GM23248 (cell line): ENCODE results near the gene HIF1AN. TPM values are rescaled to one million over a fixed set of nuclear protein-coding genes. Genes with fewer than 3 reads are reported as not detected.

Experiments
- DNase-seq: peaks from one replicate; pipeline ENCODE4 v3.0.0-alpha.2; 2015
- H2AFZ ChIP-seq: fragments of 200-600 bp; sonication (generic); 2 replicates; pipeline ENCODE4 v1.6.1; 2016; ENCODE audit warnings: antibody characterized with exemption
- H3F3A ChIP-seq: fragments of 200-600 bp; sonication (generic); 2 replicates; pipeline ENCODE4 v1.6.1; 2016; ENCODE audit warnings: mild to moderate bottlenecking, antibody characterized with exemption, mixed run types; ENCODE audit not compliant: insufficient read depth
- H3K27ac ChIP-seq: fragments of 200-600 bp; sonication (generic); 2 replicates; pipeline ENCODE4 v1.5.1; 2016; ENCODE audit warnings: mild to moderate bottlenecking
- H3K27me3 ChIP-seq: fragments of 200-600 bp; sonication (generic); replicated peaks from 2 replicates; pipeline ENCODE4 v1.6.1; 2016; ENCODE audit warnings: mild to moderate bottlenecking; ENCODE audit not compliant: insufficient read depth
- H3K36me3 ChIP-seq: fragments of 200-600 bp; sonication (generic); 2 replicates; pipeline ENCODE4 v1.6.1; 2016; ENCODE audit warnings: low read depth, mild to moderate bottlenecking
- H3K4me1 ChIP-seq: fragments of 200-600 bp; sonication (generic); 2 replicates; pipeline ENCODE4 v1.6.1; 2016; ENCODE audit warnings: mild to moderate bottlenecking; ENCODE audit not compliant: insufficient read depth
- H3K4me2 ChIP-seq: fragments of 200-600 bp; sonication (generic); one replicate; pipeline ENCODE4 v1.6.1; 2016; ENCODE audit warnings: mild to moderate bottlenecking; ENCODE audit not compliant: unreplicated experiment
- H3K4me3 ChIP-seq: fragments of 200-600 bp; sonication (generic); 2 replicates; pipeline ENCODE4 v1.5.1; 2016; ENCODE audit warnings: mild to moderate bottlenecking
- H3K79me2 ChIP-seq: fragments of 200-600 bp; sonication (generic); 2 replicates; pipeline ENCODE4 v1.6.1; 2016; ENCODE audit warnings: mild to moderate bottlenecking; ENCODE audit not compliant: insufficient read depth
- H3K9ac ChIP-seq: fragments of 200-600 bp; sonication (generic); 2 replicates; pipeline ENCODE4 v1.6.1; 2016; ENCODE audit warnings: mild to moderate bottlenecking
- H3K9me2 ChIP-seq: fragments of 200-600 bp; sonication (generic); 2 replicates; pipeline ENCODE4 v1.6.1; 2016; ENCODE audit warnings: mixed run types, mild to moderate bottlenecking, moderate library complexity; ENCODE audit not compliant: insufficient read depth
- H3K9me3 ChIP-seq: fragments of 200-600 bp; sonication (generic); one replicate; pipeline ENCODE4 v1.6.1; 2017; ENCODE audit warnings: low read depth
- H4K20me1 ChIP-seq: fragments of 200-600 bp; sonication (generic); 2 replicates; pipeline ENCODE4 v1.6.0; 2016; ENCODE audit not compliant: insufficient read depth
- EZH2 ChIP-seq: fragments of 200-600 bp; sonication (generic); IDR thresholded peaks from 2 replicates; pipeline ENCODE4 v1.6.1; 2018; ENCODE audit warnings: antibody characterized with exemption, mild to moderate bottlenecking; ENCODE audit not compliant: insufficient read depth, poor library complexity, severe bottlenecking
- EZH2phosphoT487 ChIP-seq: fragments of 200-600 bp; sonication (generic); IDR thresholded peaks from 2 replicates; pipeline ENCODE4 v1.6.1; 2018; ENCODE audit warnings: antibody characterized with exemption, moderate library complexity, mild to moderate bottlenecking, low read depth; ENCODE audit not compliant: insufficient read depth
- WGBS, 2 experiments: methylation state at CpG; one replicate each; pipeline ENCODE4 v1.1.6; 2015 to 2017; ENCODE audit warnings: low lambda C conversion rate in 2 of 2, low coverage in 1 of 2; ENCODE audit errors: missing lambda C conversion rate in 2 of 2; 5-methylcytosine and 5-hydroxymethylcytosine counted together
- in situ Hi-C: fragments of 300-500 bp; cut with MboI; formaldehyde crosslinking; loops from 2 replicates; pipeline ENCODE4 v1.15.0; 2020
- polyA plus RNA-seq: library from polyadenylated mRNA; unstranded; fragments of >200 nt; fragmentation: Nextera tagmentation; extraction: Ambion mirVana; gene quantifications from 2 replicates; pipeline ENCODE4 v1.2.1, GENCODE V29; 2016
- total RNA-seq: library from RNA; depleted of rRNA; stranded (reverse); fragments of >200 nt; shearing (Covaris generic); gene quantifications from 2 replicates; pipeline ENCODE4 v1.2.3, GENCODE V29; 2014; rRNA removed

HIF1AN gene
- total RNA-seq (5.4 and 9.8 TPM in 2 replicates), polyA plus RNA-seq (35.2 and 36.7 TPM in 2 replicates)

GRCh38 chr10:100535715-100536353 is at the start of gene HIF1AN:
Gene HIF1AN (plus strand): TSS chr10:100535943. CDS start chr10:100535959, 16 bp downstream.
- H3K9ac ChIP-seq = peak within 1 kb of the TSS; percentile 82
- H3F3A ChIP-seq = no peaks in the 10 kb centered on the region
- peak within 1 kb of the TSS; percentile 95 for H3K4me2 ChIP-seq
- WGBS, 2 experiments = 1 to 2% methylated on average over 34 to 35 of the region's 35 CpGs
- in situ Hi-C loops = no loop called here
- H3K9me3 ChIP-seq = no peaks in the 10 kb centered on the region
- H3K4me1 ChIP-seq = peaks cover 19% of the 10 kb centered on the region
- H4K20me1 ChIP-seq = 0 out of 2 replicates have a peak, but pooled peaks cover 3% of the 10 kb centered on the region
- H3K27me3 ChIP-seq = no peaks in the 10 kb centered on the region
- TF ChIP-seq EZH2 = no peak
- no peak for TF ChIP-seq EZH2phosphoT487
- 0 out of 2 replicates have a peak within 1 kb of the TSS, but pooled peaks have one; percentile 1 for H3K27ac ChIP-seq
- no peaks in the 10 kb centered on the region for H3K9me2 ChIP-seq
- H2AFZ ChIP-seq = peak within 1 kb of the TSS; percentile 100
- H3K36me3 ChIP-seq = no peaks in the 10 kb centered on the region
- peak within 1 kb of the TSS; percentile 93 for H3K4me3 ChIP-seq
- peaks cover 61% of the 10 kb centered on the region for H3K79me2 ChIP-seq
- peak; percentile 97 for DNase-seq

GRCh38 chr10:100487529-100487928 is 48.2 kb upstream of the HIF1AN start:
- Histone ChIP-seq H3K36me3 (no peaks in the 10 kb centered on the region), H3K79me2 (no peaks in the 10 kb centered on the region), H3K27me3 (peaks cover 21% of the 10 kb centered on the region), H3F3A (no peaks in the 10 kb centered on the region), H3K9ac (no peak overlapping the region), H2AFZ (no peak overlapping the region), H3K4me1 (no peaks in the 10 kb centered on the region), H3K4me2 (no peak overlapping the region), H4K20me1 (no peaks in the 10 kb centered on the region), H3K9me2 (no peaks in the 10 kb centered on the region), H3K4me3 (no peak overlapping the region), H3K9me3 (no peaks in the 10 kb centered on the region), H3K27ac (no peak overlapping the region)
- in situ Hi-C loops = no loop called here
- DNase-seq = no peak
- 91 to 93% methylated on average over 6 of the region's 6 CpGs for WGBS, 2 experiments
- TF ChIP-seq EZH2phosphoT487 = no peak
- no peak for TF ChIP-seq EZH2

- Histone ChIP-seq H2AFZ (no peak overlapping the region), H3K9ac (no peak overlapping the region), H4K20me1 (no peaks in the 10 kb centered on the region), H3K9me2 (no peaks in the 10 kb centered on the region), H3K79me2 (no peaks in the 10 kb centered on the region), H3K27ac (no peak overlapping the region), H3K4me2 (no peak overlapping the region), H3K27me3 (peaks cover 3% of the 10 kb centered on the region; the same call in 1 of the 2 replicates), H3K4me3 (no peak overlapping the region), H3F3A (no peaks in the 10 kb centered on the region), H3K4me1 (no peaks in the 10 kb centered on the region), H3K9me3 (no peaks in the 10 kb centered on the region), H3K36me3 (no peaks in the 10 kb centered on the region)
- no peak for DNase-seq
- WGBS, 2 experiments = 76 to 85% methylated on average over 5 of the region's 5 CpGs
- in situ Hi-C loops = no loop called here
- TF ChIP-seq EZH2 = no peak
- no peak for TF ChIP-seq EZH2phosphoT487
These were observed 46.3 kb upstream of the HIF1AN start for GRCh38 chr10:100489396-100489795.

DNA sequence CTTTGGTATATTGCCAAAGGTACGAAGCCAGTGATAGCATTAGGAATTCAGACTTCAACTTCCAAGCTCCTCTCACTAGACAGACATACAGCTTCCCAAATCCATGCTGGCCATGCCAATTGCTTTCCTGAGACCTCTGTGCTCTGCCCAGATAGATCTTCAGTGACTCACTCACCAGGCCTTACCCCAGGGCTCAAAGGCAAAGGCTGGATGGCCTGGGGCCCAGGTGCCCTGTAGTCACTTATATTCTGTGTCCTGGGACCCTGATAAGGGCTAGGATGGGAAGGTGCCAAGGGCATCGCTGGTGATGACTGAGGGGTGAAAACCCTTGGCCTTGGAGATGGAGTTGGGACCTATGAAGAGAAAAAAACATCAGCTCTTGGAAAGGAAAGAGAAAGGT is 45.2 kb upstream of the HIF1AN start:
- no peak overlapping the region for H3K4me3 ChIP-seq
- no peak overlapping the region for H2AFZ ChIP-seq
- no peaks in the 10 kb centered on the region for H3K27me3 ChIP-seq
- no peak overlapping the region for H3K9ac ChIP-seq
- H3K79me2 ChIP-seq = no peaks in the 10 kb centered on the region
- no peak overlapping the region for H3K27ac ChIP-seq
- H3K36me3 ChIP-seq = no peaks in the 10 kb centered on the region
- in situ Hi-C loops = no loop called here
- TF ChIP-seq EZH2phosphoT487 (no peak), EZH2 (no peak)
- no peak for DNase-seq
- no peaks in the 10 kb centered on the region for H3K9me3 ChIP-seq
- no peaks in the 10 kb centered on the region for H3K4me1 ChIP-seq
- no peaks in the 10 kb centered on the region for H4K20me1 ChIP-seq
- H3F3A ChIP-seq = no peaks in the 10 kb centered on the region
- WGBS, 2 experiments = 91 to 95% methylated on average over 2 of the region's 2 CpGs
- H3K9me2 ChIP-seq = no peaks in the 10 kb centered on the region
- no peak overlapping the region for H3K4me2 ChIP-seq
